Activated CD8-positive, alpha-beta memory T cell treated with anti-CD3 and anti-CD28 coated beads for 24 hours (primary cell): ENCODE data around the gene PRKN.

Source experiments
- DNase-seq: peaks from one replicate; pipeline ENCODE4 v3.0.0-alpha.2; 2020

PRKN gene

DNA sequence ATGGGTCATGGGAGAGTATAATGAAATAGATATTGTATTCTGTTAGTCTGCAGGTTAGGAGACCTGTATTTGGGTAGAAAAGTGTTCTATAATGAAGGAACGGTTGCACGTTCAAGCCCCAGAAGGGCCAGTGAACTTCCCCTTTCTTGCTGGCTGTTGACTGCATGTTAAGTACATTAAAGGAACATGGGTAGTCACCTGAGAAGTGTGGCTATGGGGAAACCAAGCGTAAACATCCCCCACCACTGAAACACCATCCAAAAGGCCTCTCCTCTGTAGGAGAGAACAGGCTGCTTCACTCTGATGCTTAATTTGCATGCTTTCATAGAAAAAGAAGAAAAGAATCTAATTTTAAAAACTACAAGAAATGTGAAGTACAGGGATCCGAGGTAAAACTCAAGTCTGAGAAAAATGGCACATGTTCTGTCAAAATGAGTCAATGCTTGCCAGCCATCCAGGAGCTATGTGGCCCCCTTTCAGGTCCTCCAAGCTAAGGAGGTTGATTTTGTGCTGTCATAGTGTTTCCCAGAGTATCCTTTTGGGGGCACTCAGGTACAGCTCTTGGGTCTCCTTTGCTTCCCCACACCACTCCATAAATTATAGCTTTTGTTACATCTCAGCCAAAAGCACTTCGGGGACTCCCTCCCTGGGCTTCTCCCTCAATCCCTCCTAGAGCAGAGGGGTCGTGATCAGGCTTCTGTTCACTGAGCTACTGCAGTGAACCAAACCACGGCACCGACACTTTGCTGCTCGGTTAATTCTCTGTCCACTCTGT is 1170.0 kb downstream of the PRKN start:
- DNase-seq, result no peak

- DNase-seq, result no peak
Measured at GRCh38 chr6:161554883-161555282, 1172.7 kb downstream of the PRKN start.

GRCh38 chr6:161549977-161550655 is 1177.5 kb downstream of the PRKN start:
- no peak for DNase-seq

DNA sequence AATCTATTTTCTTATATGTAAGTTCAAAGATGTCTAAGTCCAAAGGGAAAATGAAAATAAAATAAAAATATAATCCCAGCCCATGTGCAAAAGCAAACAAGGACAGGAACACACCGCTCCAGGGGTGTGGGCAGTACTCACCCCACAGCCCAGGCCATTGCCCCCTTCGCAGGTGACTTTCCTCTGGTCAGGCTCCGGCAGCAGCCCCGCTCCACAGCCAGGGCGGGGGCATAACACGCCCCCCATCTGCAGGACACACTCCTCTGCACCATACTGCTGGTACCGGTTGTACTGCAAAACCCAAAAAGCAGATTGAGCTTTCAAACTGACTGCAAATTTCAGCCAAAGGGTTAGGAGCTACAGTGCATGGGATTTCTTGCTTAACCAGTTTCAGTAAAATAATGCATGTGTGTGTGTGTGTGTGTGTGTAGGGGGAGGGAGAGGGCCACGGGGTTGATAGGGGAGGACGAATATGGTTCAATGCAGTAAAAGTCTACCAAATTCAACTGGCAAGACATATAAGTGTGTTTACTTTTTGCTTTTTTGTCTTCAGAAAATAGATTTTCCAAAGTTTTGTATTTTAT is 1178.8 kb downstream of the PRKN start:
- DNase-seq, result no peak

GRCh38 chr6:161547617-161548016 is 1179.9 kb downstream of the PRKN start:
- DNase-seq, result no peak

DNA sequence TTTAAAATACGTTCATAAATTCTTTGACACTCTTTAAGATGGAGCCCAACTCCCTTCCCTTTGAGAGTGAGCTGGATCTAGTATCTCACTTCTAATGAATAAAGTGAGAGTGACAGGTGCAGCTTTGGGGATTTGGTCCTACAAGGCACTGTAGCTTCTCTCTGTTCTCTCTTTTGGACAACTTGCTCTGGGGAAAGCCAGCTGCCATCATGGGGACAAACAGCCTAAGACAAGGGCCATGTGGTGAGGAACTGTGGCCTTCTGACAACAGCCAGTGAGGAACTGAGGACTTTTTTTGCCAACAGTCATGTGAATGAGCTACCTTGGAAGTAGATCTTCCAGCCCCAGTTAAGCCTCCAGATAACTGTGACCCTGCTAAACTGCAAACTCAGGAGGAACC is 1180.9 kb downstream of the PRKN start:
- DNase-seq, result no peak

DNA sequence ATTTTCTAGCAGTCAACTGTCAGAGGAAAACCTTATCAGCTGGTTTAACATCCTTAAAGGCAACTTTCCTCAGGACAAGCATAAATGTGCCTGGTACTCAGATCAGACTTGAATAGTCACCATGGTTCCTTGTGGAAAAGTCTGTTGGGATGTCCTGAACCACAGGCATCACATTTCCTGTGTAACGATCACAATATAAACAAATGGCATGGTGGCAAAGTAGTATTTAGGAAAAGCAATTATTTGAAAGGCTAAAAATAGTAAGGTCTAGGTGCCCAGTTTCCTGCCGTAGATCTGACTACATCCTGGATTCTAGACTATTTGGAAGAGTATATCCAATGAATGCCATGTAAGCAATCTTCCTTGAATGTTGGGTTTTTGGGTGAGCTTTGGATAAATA is 1181.8 kb downstream of the PRKN start:
- DNase-seq, result no peak

GRCh38 chr6:161544801-161545480 is 1182.6 kb downstream of the PRKN start:
- no peak for DNase-seq

DNA sequence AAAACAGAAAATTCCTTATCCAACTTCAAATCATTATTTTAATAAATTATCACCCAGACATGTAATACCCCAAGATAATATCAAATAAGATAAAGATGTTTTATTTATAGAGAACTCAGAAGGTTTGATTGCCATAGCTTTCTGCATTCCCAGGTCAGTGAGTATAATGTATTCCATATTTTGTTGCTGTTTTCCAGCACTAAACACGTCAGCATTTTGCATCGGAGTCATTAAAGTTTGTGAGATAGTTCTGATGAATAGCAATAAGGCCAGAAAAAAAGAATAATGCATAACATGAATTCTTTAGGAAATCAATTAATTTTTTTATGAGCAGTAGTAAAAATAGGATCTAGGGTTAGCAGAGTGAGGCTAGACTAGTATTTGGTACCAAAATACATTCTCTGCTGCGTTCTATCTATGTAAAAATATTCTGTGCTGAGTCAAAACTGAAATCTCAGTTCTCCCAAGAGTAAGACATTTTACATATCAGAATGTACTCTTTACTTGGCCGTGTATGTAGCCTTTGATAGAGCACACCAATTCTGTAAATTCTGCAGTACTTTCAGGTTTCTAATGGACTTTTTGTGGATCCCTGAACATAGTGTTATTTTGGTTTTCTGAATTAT is 1183.8 kb downstream of the PRKN start:
- no peak for DNase-seq

- no peak for DNase-seq
Measured at GRCh38 chr6:161542346-161542980, 1185.1 kb downstream of the PRKN start.

GRCh38 chr6:161540532-161540931 is 1187.0 kb downstream of the PRKN start:
- no peak for DNase-seq

- DNase-seq, result no peak
Measured at GRCh38 chr6:161536224-161536630, 1191.3 kb downstream of the PRKN start.

GRCh38 chr6:161534264-161534873 is 1193.2 kb downstream of the PRKN start:
- DNase-seq, result no peak

DNA sequence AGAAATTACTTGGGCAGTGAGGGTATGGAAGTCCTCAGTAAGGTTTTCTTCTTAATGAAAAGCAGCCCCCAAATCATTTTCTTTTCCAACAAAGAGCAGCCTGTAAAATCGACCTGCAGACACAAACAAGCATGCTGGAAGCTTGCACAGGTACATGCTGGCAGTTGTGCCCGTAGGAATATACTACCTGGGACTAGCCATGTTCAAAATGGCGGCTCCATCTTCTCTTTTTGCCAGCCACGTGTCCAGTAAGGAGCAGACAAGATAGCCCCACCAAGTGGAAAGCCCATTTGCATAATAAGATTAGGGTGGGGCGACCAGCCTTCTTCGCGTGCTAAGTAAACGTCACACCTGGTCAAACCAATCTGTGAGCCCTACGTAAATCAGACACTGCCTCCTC is 1194.3 kb downstream of the PRKN start:
- no peak for DNase-seq

GRCh38 chr6:161532536-161532935 is 1195.0 kb downstream of the PRKN start:
- DNase-seq, result no peak

- DNase-seq, result no peak
Measured at GRCh38 chr6:161526794-161527193, 1200.8 kb downstream of the PRKN start.

- no peak for DNase-seq
Measured at GRCh38 chr6:161523362-161523761, 1204.2 kb downstream of the PRKN start.

GRCh38 chr6:161522276-161522675 is 1205.3 kb downstream of the PRKN start:
- DNase-seq, result no peak

DNA sequence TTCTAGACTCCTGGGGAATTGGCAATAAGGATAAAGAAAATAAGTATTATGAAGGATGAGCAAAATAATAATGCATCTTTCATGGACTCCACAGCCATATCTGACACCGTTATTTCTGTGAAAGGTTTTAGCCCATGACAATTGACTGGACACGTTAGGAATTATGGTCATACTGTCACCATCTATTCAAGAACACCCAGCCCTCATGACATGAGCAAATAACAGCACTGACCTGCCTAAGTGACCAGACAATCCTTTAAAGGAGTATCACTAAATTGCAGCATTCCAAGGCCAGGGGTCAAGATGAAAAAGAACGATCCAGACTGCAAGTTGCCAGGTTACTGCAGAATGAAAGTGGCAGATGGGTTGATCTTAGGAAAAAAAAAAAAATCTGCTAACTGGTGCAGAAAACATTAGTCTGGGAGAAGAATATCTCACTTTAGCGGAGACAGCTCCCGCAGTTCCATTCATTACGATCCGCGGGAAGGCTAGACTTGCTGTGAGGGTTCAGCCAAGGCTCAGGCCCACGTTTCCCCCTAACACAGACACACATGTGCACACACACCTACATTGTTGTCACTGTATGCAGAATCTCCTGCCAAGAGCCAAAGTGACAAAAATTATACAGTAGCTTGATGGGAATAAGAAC is 1216.0 kb downstream of the PRKN start:
- no peak for DNase-seq

DNA sequence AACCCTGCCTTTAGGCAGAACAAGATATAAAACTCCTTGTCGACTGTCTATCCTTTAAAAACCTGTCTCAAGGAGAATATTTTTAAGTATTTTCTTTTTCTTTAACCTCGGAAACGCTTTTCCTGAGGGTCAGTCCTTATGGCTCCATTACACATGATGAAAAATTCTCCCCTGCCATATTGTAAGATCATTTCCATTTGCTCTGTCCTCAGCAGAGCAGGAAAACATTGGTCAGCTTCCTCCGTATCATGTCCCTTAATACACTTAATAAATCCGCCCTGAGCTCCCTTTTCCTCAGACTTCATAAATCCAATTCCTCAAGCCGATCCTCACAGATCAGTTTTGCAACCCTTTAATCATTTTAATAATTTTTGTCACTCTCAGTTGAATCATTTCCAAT is 1219.2 kb downstream of the PRKN start:
- no peak for DNase-seq

DNA sequence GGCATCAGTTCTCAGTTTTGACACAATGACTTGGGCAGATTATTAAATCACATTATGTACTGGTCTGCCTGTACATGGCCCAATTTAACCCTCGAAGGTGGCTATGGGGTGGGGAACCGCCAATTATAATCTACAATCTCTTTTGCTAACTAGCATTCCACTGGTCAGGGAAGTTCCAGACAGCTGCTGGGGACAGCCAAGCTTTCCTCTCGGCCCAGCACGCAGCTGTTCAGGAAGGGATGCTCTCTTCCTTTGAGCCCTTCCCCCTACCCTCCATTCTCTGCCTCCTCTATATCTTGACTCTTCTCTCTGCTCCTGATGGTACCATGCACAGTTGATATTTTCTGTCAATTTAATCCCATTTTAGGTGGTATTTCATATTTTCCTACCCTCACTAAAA is 1220.2 kb downstream of the PRKN start:
- no peak for DNase-seq

GRCh38 chr6:161503570-161503969 is 1224.0 kb downstream of the PRKN start:
- no peak for DNase-seq
